ENCODE data around the gene LRRC28.
A peak's percentile ranks its signal among the peaks of the same experiment; 100 is the strongest.

LRRC28 gene

DNA sequence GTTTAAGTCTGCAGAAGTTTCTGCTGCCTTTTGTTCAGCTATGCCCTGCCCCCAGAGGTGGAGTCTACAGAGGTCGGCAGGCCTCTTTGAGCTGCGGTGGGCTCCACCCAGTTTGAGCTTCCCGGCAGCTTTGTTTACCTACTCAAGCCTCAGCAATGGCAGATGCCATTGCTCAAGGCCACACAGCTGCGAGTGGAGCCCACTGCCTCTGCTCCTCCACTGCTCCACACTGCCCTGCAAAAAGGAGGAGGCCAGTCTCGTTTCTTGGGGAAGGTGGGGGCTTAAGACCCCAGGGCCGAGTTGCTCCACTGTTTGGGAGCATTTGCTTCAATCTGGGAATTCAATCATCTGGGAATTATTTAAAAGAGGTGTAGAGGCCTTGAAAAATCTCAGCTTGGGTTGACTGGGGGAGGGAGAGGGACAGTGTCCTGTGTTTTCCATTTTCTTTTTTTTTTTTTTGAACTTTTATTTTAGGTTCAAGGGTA, 169.9 kb downstream of the LRRC28 start:
- DNase-seq (ENCODE audit: low read depth), result no peak

DNA sequence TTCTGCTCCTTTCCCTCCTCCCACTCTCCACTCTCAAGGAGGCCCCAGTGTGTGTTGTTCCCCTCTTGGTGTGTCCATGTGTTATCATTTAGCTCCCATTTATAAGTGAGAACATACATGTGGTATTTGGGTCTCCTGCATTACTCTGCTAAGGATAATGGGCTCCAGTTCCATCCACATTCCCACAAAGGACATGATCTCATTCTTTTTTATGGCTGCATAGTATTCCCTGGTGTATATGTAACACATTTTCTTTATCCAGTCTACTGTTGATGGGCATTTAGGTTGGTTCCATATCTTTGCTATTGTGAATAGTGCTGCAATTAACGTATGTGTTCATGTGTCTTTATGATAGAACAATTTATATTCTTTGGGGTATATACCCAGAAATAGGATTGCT, 170.5 kb downstream of the LRRC28 start:
- DNase-seq (ENCODE audit: low read depth), result no peak

DNA sequence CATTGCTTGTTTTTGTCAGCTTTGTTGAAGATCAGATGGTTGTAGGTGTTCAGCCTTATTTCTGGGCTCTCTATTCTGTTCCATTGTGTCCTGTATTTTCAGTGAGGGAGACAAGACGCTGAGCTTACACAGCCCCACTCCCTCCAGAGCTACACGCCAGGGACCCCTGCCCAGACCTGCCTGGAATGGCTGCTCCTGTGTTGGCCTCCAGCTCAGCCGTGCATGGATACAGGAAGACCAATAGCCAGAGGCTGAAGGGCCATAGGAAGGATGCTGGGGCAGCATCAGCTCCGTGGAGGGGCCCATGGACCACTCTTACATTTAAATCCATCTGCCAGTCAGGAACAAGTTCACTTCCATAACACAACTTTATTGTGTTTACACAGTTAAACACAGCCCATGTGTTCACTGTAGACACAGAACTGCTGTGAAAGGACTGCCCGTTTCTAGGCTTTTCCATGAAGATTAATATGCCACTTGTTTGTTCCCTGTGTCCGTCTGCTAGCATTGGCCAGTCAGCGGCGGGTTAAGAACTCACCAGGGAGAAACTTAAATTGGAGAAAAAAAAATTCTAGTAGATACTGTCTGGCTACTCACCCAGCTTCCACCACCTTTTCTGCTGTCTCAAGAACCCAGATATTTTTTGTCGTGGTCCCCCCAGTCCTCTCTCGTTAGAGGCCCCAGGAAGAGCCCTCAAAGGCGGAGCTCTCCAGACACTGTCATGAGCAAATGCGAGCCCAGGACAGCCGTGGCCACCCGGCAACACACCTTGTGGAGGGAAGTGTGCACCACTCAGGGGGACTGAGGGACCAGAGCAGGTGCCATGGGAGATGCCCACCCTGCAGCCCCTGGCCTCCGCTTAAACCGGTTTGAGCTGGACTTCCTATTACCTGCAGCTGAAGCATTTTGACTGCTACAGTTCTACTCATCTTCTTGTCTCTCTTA, 172.2 kb downstream of the LRRC28 start:
- DNase-seq (ENCODE audit: low read depth), result no peak

DNA sequence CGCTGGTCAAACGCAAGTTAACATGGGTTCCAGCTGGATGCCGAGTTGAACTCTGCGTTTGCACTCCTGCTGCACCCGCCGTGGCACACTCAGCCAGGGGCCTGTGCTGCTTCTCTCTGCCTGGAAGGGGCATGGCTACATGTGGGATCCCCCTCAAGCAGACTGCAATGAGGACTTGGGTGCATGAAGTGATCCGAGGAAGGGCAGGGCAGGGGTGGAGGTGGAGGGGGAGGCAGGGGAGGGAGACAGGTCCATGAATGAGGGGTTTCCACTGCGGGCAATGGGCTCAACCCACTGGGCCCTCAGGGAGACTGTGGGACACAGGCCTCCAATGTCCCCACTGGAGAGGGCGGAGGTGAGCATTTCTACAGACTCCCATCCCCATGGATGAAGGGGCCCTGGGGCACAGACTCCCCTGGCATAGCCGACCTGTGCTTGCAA, 172.9 kb downstream of the LRRC28 start:
- DNase-seq (ENCODE audit: low read depth), result no peak

DNA sequence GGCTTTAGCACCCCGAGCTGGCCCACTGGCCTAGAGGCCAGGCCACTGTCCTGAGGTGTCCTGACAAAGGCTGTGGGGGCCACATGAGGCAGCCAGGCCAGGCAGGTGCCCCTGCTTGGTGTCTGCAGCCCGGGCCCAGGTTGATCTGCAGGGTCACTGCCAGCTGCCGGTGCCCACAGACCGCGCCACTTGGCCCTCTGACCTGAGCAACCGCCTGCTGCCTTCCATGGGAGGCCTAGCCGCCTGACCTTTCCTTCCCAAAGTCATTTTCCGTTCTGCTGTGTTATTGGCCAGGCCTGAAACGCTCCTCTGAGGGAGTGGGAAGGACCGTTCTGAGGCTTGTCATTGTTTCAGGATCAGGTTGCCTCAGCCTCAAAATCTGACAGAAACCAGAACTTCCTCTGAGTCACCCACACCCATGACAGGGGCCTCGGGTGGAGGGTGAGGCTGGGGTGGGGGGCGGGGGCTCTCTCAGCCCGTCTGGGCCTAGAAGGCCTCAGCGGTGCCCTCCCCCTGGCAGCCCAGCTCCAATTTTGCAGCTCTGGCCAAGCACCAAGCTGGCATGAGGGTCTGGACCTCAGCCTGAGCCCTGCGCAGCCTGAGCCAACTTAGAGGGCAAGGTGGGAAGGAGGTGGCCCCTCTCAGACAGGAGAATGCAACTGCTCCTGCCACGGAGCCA, 173.8 kb downstream of the LRRC28 start:
- DNase-seq (ENCODE audit: low read depth), result peak; percentile 28

DNA sequence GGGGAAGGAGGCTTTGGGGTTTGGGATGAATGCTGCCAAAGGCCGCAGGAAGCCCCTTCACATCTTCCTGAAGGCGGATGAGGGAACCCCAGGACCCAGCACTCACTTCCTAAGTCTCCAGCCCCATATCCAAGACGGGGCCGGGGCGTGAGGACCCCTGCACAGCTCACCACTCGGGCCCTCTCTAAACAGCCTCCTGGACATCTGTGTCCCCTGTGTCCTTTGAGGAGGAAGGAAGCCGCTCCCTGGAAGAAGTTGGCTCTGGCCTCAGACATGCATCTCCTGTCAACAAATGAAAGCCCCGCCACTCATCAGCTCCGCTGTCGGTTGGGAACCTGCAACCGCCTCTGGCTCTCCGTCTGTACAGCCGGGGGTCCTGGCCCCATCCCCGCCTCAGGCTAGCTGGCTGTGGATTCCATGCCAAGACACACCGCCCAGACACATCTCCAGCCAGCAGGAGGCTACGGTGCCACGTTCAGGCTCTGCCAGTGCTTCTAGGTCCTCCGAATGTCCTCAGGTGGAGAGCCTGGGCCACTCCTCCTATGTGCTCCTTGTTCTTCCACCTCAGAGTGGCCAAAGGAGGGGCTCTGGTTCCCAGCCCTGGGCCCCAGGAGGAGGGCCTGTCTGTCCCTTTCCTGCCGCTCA, 174.5 kb downstream of the LRRC28 start:
- no peak for DNase-seq (ENCODE audit: low read depth)

DNA sequence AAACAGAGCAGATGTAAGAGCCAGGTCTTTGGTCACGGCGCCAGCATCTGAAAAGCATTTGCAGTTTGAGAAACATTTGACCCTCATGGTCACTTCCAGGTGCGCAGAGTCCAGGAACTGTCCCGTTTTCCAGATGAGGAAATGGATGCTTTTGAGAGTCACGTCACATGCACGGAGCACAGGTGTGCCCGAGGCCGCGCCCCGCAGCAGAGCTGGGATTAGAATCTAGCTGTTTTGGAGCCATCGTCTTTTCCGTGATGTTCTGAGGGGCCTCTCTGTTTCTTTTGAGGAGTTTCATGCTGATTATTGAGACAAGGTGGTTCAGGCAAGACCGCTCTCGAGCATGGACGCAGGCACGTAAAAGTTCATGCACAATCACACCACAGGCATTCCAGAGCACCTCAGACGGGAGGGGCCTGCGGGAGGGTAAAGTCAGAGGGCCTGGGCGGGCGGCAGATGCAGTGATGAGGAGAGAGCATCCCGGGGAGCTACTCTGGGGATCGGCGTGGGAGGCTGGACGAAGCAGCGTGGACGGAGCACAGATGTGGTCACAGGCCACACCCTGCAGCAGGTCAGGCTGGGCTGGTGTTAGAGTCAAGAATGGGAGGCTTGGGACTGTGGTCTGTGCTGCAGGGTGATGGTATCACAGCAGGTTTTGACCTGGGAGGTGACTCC, 175.3 kb downstream of the LRRC28 start:
- DNase-seq (ENCODE audit: low read depth), result no peak

DNA sequence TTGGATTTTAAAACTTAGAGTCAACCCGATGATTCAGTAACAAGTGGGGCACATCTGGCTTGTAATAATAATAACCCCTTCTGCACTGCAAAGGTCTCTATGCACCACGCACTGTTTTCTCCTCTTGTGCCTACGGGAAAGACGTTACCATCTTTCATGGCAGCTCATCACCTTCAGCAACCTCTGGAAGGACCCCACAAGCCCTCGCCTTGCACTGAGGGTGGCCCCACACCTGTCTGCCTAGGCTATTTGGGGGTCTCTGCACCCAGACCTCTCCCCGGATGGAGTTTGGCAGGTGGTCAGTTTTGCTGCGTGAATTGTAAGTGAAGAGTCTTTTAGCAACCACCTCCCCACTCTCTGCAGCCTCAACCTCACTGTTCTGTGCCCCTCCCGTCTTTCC, 175.9 kb downstream of the LRRC28 start:
- no peak for DNase-seq (ENCODE audit: low read depth)

DNA sequence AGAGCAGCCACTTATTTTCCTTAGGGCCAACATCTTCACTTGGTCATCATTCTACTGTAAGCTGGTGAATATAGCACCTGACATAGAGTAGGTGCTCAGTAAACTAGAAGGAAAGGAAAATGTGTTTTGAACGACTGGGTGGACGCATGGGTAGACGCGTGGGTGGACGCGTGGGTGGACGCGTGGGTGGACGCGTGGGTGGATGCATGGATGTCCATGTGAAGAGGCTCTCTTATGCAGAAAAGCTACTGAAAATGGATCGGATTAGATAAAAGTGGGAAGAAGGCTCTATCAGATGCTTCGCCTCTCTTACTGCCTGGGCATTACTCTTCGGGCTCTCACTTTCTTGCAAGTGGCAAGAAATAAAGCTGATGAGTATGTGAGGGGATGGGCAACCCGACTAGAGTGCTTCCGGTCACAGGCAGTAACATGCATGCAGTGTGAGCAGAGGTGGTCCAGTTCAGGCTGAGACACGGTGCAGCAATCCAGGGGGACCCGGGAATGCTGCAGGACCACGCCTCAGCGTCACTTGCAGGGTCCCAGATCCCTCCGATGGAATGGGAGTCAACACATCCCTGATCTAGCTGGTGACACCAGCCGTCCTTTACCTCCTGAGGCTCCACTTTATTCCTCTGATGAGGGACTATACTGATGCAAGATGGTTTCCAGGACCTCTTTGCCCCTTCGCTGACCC, 176.5 kb downstream of the LRRC28 start:
- DNase-seq (ENCODE audit: low read depth), result no peak

DNA sequence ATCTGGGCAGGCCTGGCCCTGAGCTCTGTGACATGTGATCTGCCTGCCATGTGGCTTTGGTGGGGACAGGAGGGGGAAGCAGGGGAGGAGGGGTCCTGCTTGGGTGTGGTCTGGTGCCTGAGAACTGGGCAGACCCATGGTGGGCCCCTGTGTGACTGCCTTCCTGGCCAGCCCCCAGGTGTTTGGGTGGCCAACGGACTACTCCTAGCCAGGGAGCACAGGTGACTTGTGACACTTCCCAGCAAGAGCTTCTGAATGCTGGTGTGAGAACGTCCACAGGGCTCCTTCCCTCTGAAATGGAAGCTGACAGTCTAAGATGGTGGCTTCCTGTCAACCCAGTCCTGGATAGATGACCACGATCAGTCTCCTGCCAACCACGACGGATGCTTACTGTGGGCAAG, 178.4 kb downstream of the LRRC28 start:
- DNase-seq (ENCODE audit: low read depth), result no peak

DNA sequence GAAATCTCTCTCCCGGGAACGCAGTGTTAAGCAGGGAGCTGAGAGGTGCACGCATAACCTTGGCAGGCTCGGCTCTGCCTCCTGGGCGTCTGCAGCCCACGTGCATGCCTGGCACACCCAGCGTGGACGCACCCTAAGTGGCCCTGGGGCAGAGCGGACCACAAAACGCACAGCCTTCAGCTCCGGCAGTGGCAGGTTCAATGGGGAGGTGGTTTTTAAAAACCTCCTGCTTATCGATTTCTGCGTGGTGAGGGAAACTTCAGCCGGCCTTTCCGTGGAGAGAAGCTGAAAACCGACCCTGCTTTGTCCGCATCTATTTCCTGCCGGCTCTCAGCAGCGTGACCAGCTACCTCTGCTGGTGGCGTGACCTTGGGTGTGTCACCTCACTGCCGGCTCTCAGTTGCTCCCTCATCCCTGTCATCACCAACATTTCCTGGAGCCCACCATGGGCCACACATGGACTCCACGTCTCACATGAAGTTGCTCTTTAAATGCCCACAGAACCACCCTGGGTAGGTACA, 179.7 kb downstream of the LRRC28 start:
- no peak for DNase-seq (ENCODE audit: low read depth)

DNA sequence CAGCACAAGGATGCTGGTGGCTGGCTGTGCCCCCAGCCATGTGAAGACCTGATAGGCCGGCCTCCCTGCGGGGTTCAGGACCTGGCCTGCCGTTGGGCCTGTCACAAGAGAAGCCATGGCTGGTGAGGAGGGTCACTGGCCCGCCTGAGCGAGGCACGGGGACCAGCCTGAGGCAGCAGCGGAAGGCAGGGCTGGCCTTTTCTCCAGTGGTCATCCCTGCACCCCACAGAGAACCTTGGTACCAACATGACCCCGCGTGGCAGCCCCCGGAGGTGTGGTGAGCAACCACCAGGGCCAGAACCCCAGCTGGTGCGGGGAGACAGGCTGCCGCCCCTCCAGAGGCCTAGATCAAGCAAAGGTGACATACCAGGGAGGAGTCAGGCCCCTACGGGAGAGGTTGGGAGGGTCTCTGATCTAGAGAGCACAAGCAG, 180.4 kb downstream of the LRRC28 start:
- DNase-seq (ENCODE audit: low read depth), result no peak

DNA sequence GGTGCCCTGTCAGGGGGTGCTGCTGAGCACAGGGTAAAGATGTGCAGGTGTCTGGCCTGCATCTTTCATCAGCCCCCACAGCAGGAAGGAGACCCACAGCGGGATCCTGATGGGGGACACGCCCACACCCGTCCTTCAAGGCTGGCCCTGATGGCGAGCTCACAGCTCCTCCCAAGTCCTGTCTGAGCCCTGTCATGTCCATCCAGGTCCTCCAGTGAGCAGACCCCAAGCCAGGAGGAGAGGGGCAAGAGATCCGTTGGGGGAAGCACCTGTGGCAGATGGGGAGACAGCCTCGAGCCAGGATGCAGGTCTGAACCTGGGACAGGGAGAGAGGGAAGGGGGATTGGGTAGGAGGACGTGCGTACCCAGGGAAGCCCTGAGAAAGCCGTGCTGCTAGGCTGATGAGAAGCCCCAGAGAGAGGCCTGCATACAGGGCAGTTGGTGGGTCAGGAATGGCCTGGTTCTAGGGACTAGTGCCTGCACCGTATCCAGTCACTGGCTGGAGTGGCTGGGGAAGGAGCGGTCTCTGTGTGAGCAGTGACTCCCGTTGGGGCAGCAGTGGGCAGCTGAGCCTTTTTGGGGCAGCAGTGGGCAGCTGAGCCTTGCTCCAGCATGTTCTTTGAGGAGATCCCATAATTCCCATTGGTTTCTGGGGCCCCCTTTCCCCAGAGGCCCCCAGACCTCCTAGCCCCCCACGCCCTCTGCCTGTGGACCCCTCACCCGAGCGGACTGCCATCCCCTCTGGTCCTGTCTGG, 181.2 kb downstream of the LRRC28 start:
- no peak for DNase-seq (ENCODE audit: low read depth)

DNA sequence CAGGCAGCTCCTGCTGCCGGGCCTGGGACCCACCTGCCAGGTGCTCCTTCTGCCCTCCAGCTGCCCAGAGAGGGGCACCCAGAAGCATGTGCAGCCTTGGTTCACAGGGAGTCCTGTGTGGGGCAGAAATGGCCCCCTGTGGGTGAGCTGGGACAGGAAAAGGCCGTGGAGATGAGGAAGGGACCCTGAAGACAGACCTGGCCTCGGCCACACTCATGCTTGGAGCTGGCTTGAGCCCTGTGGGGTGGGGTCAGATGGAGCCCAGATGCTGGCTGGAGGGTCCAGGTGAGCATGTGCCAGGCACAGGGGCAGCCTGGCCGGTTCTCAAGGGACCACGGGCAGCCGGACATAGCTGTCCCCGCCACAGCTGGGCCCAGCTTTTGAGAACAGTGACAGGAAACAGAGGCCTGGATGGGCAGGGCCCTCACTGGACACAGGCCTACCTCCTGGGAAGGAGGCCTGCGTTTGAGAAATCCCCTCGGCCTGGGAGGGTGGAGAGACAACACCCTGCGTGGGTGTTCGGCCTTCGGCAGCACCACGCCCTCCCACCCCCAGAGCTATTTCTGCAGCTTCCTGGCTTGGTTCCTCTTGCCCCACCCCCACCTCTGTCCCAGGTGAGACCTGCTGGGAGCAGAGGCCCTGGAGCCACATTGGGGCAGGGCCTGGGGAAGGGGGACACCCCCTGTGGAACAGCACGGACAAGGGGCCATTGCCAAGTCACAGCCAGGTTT, 181.9 kb downstream of the LRRC28 start:
- no peak for DNase-seq (ENCODE audit: low read depth)

DNA sequence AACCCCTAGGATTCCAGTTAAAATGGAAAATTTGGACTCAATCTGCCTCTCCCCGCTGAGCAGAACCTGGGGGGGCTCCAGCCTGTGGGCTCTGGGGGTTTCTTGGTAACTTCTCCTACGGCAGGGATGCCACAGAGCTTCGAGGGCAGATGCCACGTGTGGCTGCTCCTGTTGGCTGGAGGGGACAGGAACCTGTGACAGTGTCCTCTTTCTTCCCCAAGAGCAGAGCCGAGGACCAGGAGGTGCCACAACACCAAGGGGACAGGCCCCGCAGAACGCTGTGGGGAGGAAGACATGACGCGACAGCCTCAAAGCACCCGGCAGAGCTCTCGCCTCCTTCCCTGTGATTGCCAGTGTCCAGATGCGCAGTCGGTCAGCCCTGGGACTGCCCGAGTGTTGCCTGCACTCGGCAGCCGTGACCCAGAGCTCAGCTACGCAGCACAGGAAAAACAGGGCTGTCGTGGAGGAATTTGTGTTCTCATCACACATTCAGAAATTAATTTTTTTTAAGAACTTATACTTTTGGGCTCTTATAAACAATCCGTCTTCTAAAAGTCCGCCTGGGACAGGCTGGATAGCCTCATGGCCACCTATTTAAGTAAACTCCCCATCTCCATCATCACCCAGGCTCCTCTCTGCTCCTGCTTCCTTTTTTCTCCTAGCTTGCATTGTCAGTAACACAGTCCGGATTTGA, 182.6 kb downstream of the LRRC28 start:
- no peak for DNase-seq (ENCODE audit: low read depth)

DNA sequence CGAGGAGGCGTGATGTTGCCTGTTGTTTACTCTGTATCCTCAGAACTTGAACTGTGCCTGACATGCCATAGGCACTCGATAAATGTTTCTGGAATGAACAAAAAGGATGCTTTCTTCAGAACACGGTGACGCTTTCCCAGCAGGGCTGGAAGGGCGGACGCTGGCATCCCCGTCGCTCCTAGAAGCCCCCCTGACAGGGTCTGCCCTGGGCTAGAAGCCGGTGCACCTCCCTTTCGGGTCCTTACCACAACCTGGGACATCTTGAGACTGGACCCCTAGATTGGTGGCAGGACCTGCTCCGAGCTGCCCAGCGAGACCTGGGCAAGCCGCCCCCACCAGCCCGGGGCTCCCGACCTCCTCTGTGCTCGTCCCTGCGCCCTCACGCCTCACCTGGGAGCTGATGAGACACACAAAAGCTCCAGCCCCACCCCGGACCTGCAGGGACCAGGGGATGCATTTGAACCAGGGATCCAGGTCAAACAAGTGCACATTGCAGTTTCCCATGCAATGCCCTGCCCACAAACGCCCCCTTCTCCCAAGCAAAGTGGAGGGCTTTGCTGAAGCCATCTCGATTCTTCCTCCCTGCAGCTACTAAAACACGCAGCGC, 183.3 kb downstream of the LRRC28 start:
- DNase-seq (ENCODE audit: low read depth), result no peak

DNA sequence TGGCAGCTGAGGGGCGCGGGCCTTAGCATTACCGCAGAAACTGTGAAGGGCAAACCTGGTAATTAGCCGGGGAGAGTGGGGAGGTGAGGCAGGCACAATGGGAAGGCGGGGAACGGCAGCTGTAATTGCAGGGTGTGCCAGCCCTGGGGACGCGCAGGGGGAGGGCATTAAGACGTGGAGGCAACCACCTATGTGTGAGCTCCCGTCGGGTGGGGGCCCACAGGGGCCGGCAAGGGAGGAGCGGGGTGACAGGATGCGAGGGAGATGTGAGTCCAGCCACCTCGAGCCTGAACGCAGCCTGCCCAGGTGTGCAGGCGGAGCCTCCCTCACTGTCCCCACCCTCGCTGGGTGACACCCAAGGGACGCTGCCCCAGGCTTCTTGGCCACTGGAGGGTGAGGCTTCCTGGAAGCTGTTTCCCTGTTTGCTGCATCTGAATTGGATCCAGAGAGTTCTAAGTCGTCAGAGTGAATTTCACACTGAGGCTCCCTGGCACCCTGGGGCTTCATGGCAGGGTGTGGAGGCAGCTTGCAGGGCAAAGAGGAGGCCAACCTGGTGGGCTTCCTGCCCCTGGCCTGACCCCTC, 183.9 kb downstream of the LRRC28 start:
- no peak for DNase-seq (ENCODE audit: low read depth)

DNA sequence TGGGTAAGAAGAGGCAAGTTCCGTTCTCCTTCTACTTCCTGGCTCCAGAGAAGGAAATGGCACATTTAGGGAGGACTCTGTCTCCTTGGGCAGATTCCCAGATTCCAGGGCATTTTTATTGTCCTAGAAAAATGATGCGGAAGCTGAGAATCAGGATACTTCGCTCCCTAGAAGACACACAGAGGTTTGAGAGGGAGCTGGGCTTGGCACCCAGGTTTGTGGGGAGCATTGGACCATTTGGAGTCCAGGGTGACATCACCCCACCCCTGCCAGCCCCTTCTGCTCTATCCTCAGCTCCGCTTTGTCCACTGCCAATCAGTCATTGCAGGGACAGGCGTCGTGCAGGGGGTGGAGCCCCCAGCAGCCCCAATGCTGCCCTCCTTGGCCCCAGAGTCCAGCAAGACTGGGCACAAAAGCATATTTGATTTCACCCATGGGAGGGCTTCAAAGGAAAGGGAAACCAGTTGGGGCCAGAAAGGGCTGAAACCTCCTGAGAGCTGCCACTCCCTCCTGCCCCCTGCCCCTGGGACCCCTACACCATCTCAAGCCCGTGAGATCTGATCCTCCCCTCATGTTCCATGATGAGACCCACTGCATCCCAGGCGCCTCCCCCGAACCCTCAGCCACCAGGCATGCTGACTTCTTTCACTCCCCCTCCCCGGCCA, 184.7 kb downstream of the LRRC28 start:
- DNase-seq (ENCODE audit: low read depth), result no peak

Measured in stimulated activated CD8-positive, alpha-beta memory T cell treated with anti-CD3 and anti-CD28 coated beads, Interleukin-12 subunit alpha, Interleukin-12 subunit beta, amount 100 ng/mL, for 4 hours (primary cell).